8988T (cell line): ENCODE measurements around the gene RBAK.
"Not testable (repeated sequence)": the region's sequence is repeated elsewhere in the genome, so short reads cannot be mapped to it uniquely, and the experiment has no call there.

Source experiments
- DNase-seq: peaks from one replicate; pipeline ENCODE4 v3.0.0; 2011

RBAK gene

GRCh38 chr7:5045558-5046396 lies at the start of gene RBAK:
Gene RBAK, plus strand, starts transcription at chr7:5045860. Its CDS starts 2,217 bp downstream, at chr7:5048077.
- DNase-seq: peak; percentile 80

- peak; percentile 23 for DNase-seq
Measured at GRCh38 chr7:4996696-4997222, 48.9 kb upstream of the RBAK start.

- no peak for DNase-seq
Measured at GRCh38 chr7:4998244-4998643, 47.4 kb upstream of the RBAK start.

GRCh38 chr7:4998910-4999309 lies 46.8 kb upstream of the RBAK start:
- DNase-seq: no peak

GRCh38 chr7:4999369-4999950 lies 46.2 kb upstream of the RBAK start:
- DNase-seq: no peak

- DNase-seq: no peak
Measured at GRCh38 chr7:5001003-5001402, 44.7 kb upstream of the RBAK start.

- no peak for DNase-seq
Measured at GRCh38 chr7:5001911-5002310, 43.7 kb upstream of the RBAK start.

- no peak for DNase-seq
Measured at GRCh38 chr7:5005066-5005465, 40.6 kb upstream of the RBAK start.

- no peak for DNase-seq
Measured at GRCh38 chr7:5012985-5013384, 32.7 kb upstream of the RBAK start.

GRCh38 chr7:5015936-5016335 lies 29.7 kb upstream of the RBAK start:
- DNase-seq: not testable (repeated sequence)

- not testable (repeated sequence) for DNase-seq
Measured at GRCh38 chr7:5017626-5018025, 28.0 kb upstream of the RBAK start.

GRCh38 chr7:5020098-5020497 lies 25.6 kb upstream of the RBAK start:
- DNase-seq: no peak

GRCh38 chr7:5020976-5021550 lies 24.6 kb upstream of the RBAK start:
- DNase-seq: not testable (repeated sequence)

- DNase-seq: not testable (repeated sequence)
Measured at GRCh38 chr7:5023626-5024025, 22.0 kb upstream of the RBAK start.

GRCh38 chr7:5027796-5028410 lies 17.8 kb upstream of the RBAK start:
- not testable (repeated sequence) for DNase-seq

GRCh38 chr7:5033186-5033585 lies 12.5 kb upstream of the RBAK start:
- DNase-seq: not testable (repeated sequence)

GRCh38 chr7:5035276-5035675 lies 10.4 kb upstream of the RBAK start:
- DNase-seq: no peak

GRCh38 chr7:5036446-5036845 lies 9.2 kb upstream of the RBAK start:
- no peak for DNase-seq

GRCh38 chr7:5041047-5041446 lies 4.6 kb upstream of the RBAK start:
- DNase-seq: no peak

- no peak for DNase-seq
Measured at GRCh38 chr7:5043661-5044060, 2.0 kb upstream of the RBAK start.

- not testable (repeated sequence) for DNase-seq
Measured at GRCh38 chr7:5046397-5046732, 705 bp downstream of the RBAK start.

- DNase-seq: not testable (repeated sequence)
Measured at GRCh38 chr7:5047127-5047526, 1.5 kb downstream of the RBAK start.

GRCh38 chr7:5050676-5051075 lies 5.0 kb downstream of the RBAK start:
- no peak for DNase-seq
